Anterior cingulate cortex (tissue), 58 donors: ENCODE results near the gene TRIM62.
A peak's percentile ranks its signal among the peaks of the same experiment; 100 is the strongest.

Experiments
- DNase-seq, 58 donors: peaks; one replicate each; lab custom pipeline; 2025; lab: John Stamatoyannopoulos, UW

The TRIM62 gene

GRCh38 chr1:33180911-33181890 is 642 bp downstream of the TRIM62 start:
- peak in 34 of 58 donors; percentile 13 to 89 (median 71) for DNase-seq

GRCh38 chr1:33180226-33180910 is 1.5 kb downstream of the TRIM62 start:
- DNase-seq: peak in 32 of 58 donors; percentile 58 to 93 (median 84)

GRCh38 chr1:33178836-33179439 is 2.9 kb downstream of the TRIM62 start:
- DNase-seq: no peak

GRCh38 chr1:33177996-33178540 is 3.8 kb downstream of the TRIM62 start:
- DNase-seq: no peak

- DNase-seq: no peak
These were observed 5.0 kb downstream of the TRIM62 start for GRCh38 chr1:33176887-33177286.

- peak in 13 of 58 donors; percentile 7 to 78 (median 38) for DNase-seq
These were observed 5.4 kb downstream of the TRIM62 start for GRCh38 chr1:33176362-33176850.

GRCh38 chr1:33175865-33176264 is 6.0 kb downstream of the TRIM62 start:
- no peak for DNase-seq

GRCh38 chr1:33173091-33173490 is 8.8 kb downstream of the TRIM62 start:
- DNase-seq: no peak

- peak in 2 of 58 donors; percentile 21 to 23 for DNase-seq
These were observed 9.6 kb downstream of the TRIM62 start for GRCh38 chr1:33171977-33172813.

- peak in 26 of 58 donors; percentile 16 to 76 (median 42) for DNase-seq
These were observed 11.2 kb downstream of the TRIM62 start for GRCh38 chr1:33170351-33171274.

GRCh38 chr1:33169290-33170055 is 12.4 kb downstream of the TRIM62 start:
- peak in 28 of 58 donors; percentile 12 to 79 (median 40) for DNase-seq

- no peak for DNase-seq
These were observed 13.1 kb downstream of the TRIM62 start for GRCh38 chr1:33168556-33169289.

GRCh38 chr1:33167650-33168447 is 14.0 kb downstream of the TRIM62 start:
- no peak for DNase-seq

GRCh38 chr1:33165809-33166208 is 16.0 kb downstream of the TRIM62 start:
- no peak for DNase-seq

- no peak for DNase-seq
These were observed 16.6 kb downstream of the TRIM62 start for GRCh38 chr1:33165209-33165608.
